Ramos (cell line): ENCODE measurements around the gene EML1.

ENCODE experiments used
- in situ Hi-C: fragments of 300-500 bp; cut with MboI; formaldehyde crosslinking; loops from one replicate; pipeline ENCODE4 v1.14.3; 2022; ENCODE audit warnings: low sequenced_read_pairs; ENCODE audit not compliant: unreplicated experiment

EML1 gene

GRCh38 chr14:99821519-99822508 is 28.6 kb downstream of the EML1 start:
- in situ Hi-C loops, result no loop called here

DNA sequence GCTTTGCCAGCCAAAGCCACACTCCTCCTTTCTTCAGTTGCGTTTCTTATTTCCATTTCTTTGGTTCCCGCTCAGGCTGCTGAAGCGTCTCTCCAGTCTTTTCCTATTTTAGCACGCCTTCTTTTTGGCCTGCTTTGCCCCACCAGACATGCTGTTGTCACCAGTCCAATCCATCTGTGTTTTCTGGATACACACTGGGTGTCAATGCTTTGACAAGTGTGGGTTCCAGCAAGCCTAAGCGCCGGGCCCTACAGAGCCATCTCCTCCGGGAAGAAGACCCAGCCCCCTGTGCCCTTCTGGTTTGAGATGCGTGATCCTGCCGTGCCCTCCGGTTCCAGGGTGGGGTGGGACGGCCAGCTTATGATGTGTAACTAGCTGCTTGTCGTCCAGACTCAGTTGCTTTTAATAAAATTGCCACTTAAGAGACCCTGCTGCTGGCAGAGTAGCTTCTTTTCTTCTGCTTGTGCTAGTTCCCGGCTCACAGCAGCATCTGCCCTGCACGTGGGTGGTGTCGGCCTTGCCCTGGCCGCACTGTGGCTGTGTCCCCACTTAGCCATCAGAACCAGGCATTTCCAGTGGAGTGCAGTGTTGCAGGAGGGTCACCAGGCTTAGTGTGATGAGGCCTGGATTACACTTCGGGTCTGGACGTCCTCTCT is 29.7 kb downstream of the EML1 start:
- in situ Hi-C loops, result no loop called here

DNA sequence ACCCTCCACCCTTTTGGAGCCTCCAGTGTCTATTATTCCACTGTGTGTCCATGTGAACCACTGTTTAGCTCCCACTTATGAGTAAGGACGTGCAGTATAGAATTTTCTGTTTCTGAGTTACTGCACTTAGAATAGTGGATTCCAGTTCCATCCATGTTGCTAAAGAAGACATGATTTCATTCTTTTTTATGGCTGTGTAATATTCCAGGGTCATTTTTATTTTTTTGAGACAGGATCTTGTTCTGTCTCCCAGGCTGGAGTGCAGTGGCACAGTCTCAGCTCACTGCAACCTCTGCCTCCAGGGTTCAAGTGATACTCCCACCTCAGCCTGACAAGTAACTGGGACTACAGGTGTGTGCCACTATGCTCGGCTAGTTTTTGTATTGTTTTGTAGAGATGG is 31.6 kb downstream of the EML1 start:
- in situ Hi-C loops, result no loop called here

- in situ Hi-C loops, result no loop called here
Measured at GRCh38 chr14:99829450-99829849, 36.2 kb downstream of the EML1 start.

- in situ Hi-C loops, result no loop called here
Measured at GRCh38 chr14:99831303-99831702, 38.1 kb downstream of the EML1 start.

- in situ Hi-C loops, result no loop called here
Measured at GRCh38 chr14:99831903-99832685, 38.9 kb downstream of the EML1 start.

DNA sequence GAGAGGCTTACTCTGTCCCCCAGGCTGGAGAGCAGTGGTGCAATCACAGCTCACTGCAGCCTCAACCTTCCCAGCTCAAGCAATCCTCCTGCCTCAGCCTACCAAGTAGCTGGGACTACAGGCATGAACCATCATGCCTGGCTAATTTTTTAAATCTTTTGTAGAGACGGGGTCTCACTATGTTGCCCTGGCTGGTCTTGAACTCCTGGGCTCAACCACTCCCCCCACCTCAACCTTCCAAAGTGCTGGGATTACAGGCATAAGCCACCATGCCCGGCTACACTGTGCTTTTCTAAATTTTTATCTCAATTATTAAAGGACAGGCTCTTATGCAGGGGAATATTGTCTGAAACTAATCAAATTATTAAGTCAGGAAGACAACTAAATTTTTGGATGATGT is 44.6 kb downstream of the EML1 start:
- in situ Hi-C loops, result no loop called here

DNA sequence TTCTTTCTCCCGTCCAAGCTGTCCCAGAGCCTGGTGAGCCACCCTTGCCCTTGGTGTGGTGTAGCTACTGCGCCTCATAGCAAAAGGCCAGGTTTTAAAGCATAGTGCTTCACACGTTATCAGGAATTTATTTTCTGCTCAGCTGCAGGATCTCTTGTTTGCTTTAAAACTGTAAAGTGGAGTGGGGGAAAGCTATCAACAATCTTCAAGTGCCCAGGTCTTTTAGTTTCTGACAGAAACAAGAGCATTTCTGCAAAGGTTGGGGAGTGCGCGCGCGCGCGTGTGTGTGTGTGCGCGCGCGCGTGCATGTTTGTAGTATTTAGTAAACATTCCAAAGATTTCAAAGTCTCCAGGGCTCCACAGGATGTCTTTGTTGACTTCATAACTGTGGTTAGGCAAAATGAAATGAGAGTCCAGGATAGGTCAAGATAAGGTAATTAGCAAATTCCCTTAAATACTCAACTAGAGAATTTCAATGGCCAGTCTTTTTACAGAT is 45.5 kb downstream of the EML1 start:
- in situ Hi-C loops, result no loop called here

DNA sequence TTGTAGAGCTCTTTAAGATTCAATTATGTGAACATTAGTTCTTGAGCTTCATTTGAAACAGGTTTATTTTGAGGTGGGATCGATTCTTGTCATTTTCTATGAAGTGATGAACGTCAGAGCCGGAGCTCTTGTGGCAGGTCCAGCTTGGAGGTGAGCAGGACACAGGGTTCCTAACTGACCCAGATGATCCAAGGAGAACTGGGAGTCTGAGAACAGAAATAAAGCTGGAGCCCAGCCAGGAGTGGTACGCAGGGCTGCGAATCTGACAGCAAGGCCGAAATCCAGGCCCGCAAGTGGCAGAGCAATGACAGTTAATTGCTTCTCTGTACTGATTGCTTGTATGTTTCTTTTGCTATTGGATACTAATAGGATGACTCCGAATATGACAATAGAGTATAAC is 46.5 kb downstream of the EML1 start:
- in situ Hi-C loops, result no loop called here

GRCh38 chr14:99840265-99840664 is 47.1 kb downstream of the EML1 start:
- in situ Hi-C loops, result no loop called here

DNA sequence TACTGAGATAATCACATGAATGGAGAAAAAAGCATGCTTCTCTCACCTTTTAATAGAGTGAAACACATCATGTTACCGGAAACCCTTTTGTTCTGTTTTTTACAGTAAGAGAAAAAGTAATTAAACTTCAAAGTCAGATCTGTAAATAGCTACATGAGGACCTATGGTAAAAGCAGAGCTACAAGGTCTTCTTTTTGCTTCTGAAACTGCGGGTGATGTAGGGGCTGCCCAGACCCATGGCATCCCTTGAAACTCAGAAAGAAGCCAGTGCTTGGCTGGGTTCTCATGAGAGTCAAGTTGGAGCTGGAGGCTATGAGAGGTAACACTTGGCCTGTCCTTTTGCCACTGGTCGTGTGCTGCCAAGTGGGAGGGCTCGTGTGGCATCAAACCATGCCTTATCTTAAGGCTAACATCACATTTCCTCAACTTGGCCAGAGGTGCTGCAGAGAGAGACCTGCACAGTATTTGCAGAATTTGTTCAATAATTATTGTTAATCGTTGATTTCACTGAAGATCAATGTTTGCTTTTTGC is 47.6 kb downstream of the EML1 start:
- in situ Hi-C loops, result no loop called here

DNA sequence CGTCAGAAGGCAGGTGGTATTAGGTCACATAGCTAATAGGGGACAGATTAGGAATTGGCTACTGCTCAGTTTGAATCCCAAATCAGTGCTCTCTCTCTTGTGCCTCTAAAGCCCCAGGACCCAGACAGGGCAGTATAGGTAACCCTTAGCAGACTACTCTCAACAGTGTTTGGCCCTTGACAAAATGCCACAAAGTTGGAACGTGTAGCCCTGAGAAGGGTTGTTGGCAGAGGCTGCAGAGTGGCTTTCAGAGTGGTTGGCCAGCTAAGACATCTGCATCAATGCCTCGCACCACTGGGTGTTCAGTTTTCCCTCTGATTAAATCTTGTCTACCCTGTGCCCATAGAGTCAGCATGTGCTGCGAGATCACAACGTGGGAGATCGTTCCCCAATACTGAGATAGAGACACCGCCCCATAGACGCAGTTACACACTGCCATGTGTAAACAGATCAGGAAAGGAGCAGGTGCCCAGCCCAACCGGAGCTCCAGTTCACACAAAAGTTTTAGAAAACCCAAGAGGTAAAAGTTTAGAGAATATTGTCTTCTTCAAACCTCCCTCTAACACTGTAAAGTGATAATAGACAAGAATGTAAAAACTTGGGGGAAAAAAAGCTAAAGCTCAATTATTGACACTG is 48.3 kb downstream of the EML1 start:
- in situ Hi-C loops, result no loop called here

GRCh38 chr14:99842141-99842540 is 48.9 kb downstream of the EML1 start:
- in situ Hi-C loops, result no loop called here

DNA sequence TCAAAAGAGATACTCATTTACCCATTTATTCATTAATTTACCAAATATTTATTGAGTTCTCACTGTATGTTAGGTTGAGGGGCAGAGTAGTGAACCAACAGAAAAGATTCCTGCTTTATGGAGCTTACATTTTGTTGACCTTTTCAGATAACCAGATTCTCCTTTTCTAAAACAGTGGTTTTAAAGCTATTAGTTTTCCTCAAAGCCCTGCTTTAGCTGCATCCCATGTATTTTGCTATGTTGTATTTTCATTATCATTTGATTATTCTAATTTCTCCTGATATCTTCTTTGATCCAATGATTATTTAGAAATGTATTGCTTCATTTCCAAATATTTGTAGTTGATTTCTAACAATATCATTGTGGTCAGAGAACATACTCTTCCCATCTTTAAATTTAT is 53.6 kb downstream of the EML1 start:
- in situ Hi-C loops, result no loop called here

- in situ Hi-C loops, result no loop called here
Measured at GRCh38 chr14:99850709-99851108, 57.5 kb downstream of the EML1 start.

GRCh38 chr14:99852578-99852977 is 59.4 kb downstream of the EML1 start:
- in situ Hi-C loops, result no loop called here

GRCh38 chr14:99853206-99853605 is 60.0 kb downstream of the EML1 start:
- in situ Hi-C loops, result no loop called here

DNA sequence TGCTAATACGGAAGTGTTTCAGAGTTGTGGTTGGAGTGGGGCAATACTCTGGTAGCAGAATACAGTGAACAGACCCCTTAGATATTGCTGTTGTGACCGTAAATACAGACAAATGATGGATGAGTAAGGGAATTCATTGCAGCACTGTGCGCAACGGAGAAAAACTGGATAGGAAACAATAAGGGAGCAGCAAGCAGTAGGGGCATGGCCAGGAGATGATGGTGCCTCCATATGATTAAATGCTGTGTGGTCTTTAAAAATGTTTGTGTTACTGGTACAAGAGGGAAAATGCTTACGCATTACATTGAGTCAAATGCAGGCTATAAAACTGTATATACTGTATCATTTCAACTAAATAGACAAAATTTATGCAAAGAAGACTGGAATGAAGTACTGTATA is 61.6 kb downstream of the EML1 start:
- in situ Hi-C loops, result no loop called here

DNA sequence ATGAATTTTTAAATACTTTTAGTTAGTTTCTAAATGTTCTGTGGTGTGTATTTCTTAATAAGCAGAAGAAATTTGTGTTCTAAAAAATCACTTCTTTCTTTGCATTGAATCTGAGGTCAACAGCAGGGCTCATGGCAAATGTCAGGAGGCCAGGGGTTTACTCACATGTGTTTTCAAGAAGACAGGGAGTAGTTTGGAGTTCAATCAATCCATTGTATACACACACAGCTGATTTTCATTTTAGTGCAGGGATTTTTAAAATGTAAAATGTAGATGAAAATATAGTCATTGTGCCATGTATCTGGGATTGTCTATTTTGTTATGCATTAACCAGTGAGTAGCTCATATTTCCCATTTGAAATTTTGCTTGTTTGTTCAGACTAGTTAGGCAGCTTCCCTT is 62.1 kb downstream of the EML1 start:
- in situ Hi-C loops, result no loop called here

GRCh38 chr14:99857551-99857950 is 64.3 kb downstream of the EML1 start:
- in situ Hi-C loops, result no loop called here
